ENCODE measurements around the gene FAM53B.

FAM53B gene

DNA sequence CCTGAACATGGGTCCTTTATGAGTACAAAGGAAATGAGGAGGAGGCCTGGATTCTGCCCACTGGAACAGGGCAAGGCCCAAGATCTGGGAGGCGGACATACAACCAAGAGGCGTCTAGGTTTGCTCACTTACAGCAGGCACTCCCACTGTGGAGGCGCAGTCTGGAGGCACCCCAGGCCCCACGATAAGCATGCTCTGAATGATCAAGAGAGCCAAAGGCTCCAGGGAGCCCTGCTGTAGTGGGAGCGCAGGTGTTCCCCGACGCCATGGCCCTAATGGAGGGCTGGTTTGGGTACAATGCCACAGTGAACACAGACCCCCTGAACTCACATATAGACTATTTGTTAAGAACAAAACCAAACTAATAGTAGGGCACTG is 88.1 kb downstream of the FAM53B start:
- no peak overlapping the region for H3K27ac ChIP-seq

GRCh38 chr10:124655191-124656112 is 88.7 kb downstream of the FAM53B start:
- TF ChIP-seq, protein P1, sequence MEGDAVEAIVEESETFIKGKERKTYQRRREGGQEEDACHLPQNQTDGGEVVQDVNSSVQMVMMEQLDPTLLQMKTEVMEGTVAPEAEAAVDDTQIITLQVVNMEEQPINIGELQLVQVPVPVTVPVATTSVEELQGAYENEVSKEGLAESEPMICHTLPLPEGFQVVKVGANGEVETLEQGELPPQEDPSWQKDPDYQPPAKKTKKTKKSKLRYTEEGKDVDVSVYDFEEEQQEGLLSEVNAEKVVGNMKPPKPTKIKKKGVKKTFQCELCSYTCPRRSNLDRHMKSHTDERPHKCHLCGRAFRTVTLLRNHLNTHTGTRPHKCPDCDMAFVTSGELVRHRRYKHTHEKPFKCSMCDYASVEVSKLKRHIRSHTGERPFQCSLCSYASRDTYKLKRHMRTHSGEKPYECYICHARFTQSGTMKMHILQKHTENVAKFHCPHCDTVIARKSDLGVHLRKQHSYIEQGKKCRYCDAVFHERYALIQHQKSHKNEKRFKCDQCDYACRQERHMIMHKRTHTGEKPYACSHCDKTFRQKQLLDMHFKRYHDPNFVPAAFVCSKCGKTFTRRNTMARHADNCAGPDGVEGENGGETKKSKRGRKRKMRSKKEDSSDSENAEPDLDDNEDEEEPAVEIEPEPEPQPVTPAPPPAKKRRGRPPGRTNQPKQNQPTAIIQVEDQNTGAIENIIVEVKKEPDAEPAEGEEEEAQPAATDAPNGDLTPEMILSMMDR (IDR thresholded peaks at IDR 0.05), result no peak
- TF ChIP-seq ZFX (IDR thresholded peaks at IDR 0.05; ENCODE audit: borderline replicate concordance), result no peak
- H3K27ac ChIP-seq, result no peak overlapping the region

More for the DNA sequence above, 88.1 kb downstream of the FAM53B start:
- TF ChIP-seq ZFX (IDR thresholded peaks at IDR 0.05; ENCODE audit: borderline replicate concordance), result no peak
- TF ChIP-seq, protein P1 (IDR thresholded peaks at IDR 0.05), result no peak

GRCh38 chr10:124654686-124655085 is 89.5 kb downstream of the FAM53B start:
- H3K27ac ChIP-seq, result no peak overlapping the region
- TF ChIP-seq ZFX (IDR thresholded peaks at IDR 0.05; ENCODE audit: borderline replicate concordance), result no peak
- TF ChIP-seq, protein P1 (IDR thresholded peaks at IDR 0.05), result no peak

GRCh38 chr10:124653811-124654651 is 90.1 kb downstream of the FAM53B start:
- no peak for TF ChIP-seq ZFX (IDR thresholded peaks at IDR 0.05; ENCODE audit: borderline replicate concordance)
- TF ChIP-seq, protein P1 (IDR thresholded peaks at IDR 0.05), result no peak
- H3K27ac ChIP-seq, result no peak overlapping the region

DNA sequence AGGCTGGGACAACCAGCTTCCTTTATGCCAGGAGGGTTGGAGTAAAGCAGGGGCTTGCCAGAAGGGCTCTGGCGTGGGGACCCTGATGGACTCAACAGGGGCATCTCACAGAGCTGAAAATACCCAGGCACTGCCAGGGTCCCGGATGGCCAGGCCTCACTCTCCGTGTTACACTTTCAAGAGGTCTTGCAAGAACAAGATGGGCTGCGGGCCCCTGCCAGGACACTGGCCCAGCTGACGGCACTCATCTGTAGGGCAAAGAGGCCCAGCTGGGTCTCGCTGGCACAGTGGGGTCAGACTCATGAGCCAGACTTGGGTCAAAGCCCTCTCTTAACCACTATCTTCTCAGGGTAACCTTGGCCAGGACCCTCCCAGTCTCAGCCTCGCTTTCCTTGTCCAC is 90.9 kb downstream of the FAM53B start:
- H3K27ac ChIP-seq, result no peak overlapping the region
- TF ChIP-seq ZFX (IDR thresholded peaks at IDR 0.05; ENCODE audit: borderline replicate concordance), result no peak
- TF ChIP-seq, protein P1 (IDR thresholded peaks at IDR 0.05), result no peak

- TF ChIP-seq, protein P1 (IDR thresholded peaks at IDR 0.05), result no peak
- TF ChIP-seq ZFX (IDR thresholded peaks at IDR 0.05; ENCODE audit: borderline replicate concordance), result no peak
- no peak overlapping the region for H3K27ac ChIP-seq
Measured at GRCh38 chr10:124652701-124653100, 91.5 kb downstream of the FAM53B start.

Data from 22Rv1 (cell line).